ENCODE data around the gene FBXW7. TPM values are rescaled to one million over a fixed set of nuclear protein-coding genes. Genes with fewer than 3 reads are reported as not detected.
A peak's percentile ranks its signal among the peaks of the same experiment; 100 is the strongest.

Gene FBXW7
- total RNA-seq, 6 experiments from 2014 or later: 12.9 to 25.5 (median 17.6) TPM

GRCh38 chr4:152536545-152537182, 772 bp upstream of the FBXW7 start:
- peaks cover 0 to 24% (median 0%) of the 10 kb centered on the region in 4 donors for H3K4me1 ChIP-seq
- DNase-seq (no peak), ATAC-seq (peak; percentile 35 to 47 (median 38))
- intact Hi-C loops (cut with DNase I): no loop called here
- H3K4me3 ChIP-seq: peak overlapping the region; percentile 97 to 100 (median 99)
- no peaks in the 10 kb centered on the region for H3K36me3 ChIP-seq
- H3K27me3 ChIP-seq: no peaks in the 10 kb centered on the region
- under 1% methylated on average over 17 of the region's 24 CpGs for WGBS (ENCODE audit: insufficient coverage, low coverage, low lambda C conversion rate, missing lambda C conversion rate)
- H3K27ac ChIP-seq: peak overlapping the region; percentile 60 to 92 (median 88)
- H3K9me3 ChIP-seq: no peaks in the 10 kb centered on the region
- TF ChIP-seq CTCF (IDR thresholded peaks at IDR 0.05) (no peak), POLR2A (IDR thresholded peaks at IDR 0.05) (no peak)

DNA sequence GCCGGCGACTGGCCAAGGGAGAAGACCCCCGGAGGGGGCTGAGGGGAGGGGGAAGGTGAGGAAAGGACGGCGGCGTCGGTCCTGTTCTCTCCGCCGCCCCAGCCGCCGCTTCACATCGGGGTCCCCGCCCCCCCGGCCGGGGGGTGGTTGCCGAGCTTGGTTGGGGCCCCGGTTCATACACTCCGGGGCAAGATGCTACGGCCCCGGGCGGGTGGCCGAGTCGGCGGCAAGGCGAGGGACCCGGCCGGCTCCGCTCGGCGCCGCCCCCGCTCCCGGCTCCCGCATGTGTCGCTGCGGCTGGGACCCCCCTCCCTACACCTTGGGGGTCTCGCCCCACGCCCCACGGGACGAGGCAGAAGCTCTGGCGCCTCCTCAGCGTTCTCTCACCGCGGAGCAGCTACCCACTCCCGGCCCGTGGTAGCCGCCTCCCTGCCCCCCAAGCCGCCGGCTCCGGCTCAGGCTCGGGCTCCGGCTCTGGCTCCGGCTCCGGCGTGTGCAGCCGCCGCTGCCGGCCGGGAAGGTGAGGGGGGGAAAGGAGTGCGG, 461 bp downstream of the FBXW7 start:
- H3K9me3 ChIP-seq: no peaks in the 10 kb centered on the region
- H3K4me1 ChIP-seq: peaks cover 0 to 24% (median 0%) of the 10 kb centered on the region in 4 donors
- DNase-seq (peak in 2 of 3 donors; percentile 44 to 69), ATAC-seq (peak in 2 of 4 donors; percentile 17 to 24)
- H3K4me3 ChIP-seq: peak overlapping the region; percentile 97 to 100 (median 99)
- WGBS (ENCODE audit: insufficient coverage, low coverage, low lambda C conversion rate, missing lambda C conversion rate): 0% methylated on average over 6 of the region's 60 CpGs
- no peak for TF ChIP-seq CTCF (IDR thresholded peaks at IDR 0.05)
- TF ChIP-seq POLR2A (IDR thresholded peaks at IDR 0.05): no peak
- no peaks in the 10 kb centered on the region for H3K36me3 ChIP-seq
- H3K27me3 ChIP-seq: no peaks in the 10 kb centered on the region
- peak overlapping the region; percentile 75 to 92 (median 88) for H3K27ac ChIP-seq
- intact Hi-C loops (cut with DNase I): no loop called here

GRCh38 chr4:152534541-152535359, 1.1 kb downstream of the FBXW7 start:
- ATAC-seq (peak in 2 of 4 donors; percentile 4), DNase-seq (peak; percentile 56 to 77 (median 62))
- TF ChIP-seq CTCF (IDR thresholded peaks at IDR 0.05): no peak
- no peak for TF ChIP-seq POLR2A (IDR thresholded peaks at IDR 0.05)
- intact Hi-C loops (cut with DNase I): no loop called here
- no peaks in the 10 kb centered on the region for H3K27me3 ChIP-seq
- H3K4me3 ChIP-seq: peak overlapping the region; percentile 97 to 100 (median 99)
- no peaks in the 10 kb centered on the region for H3K36me3 ChIP-seq
- H3K9me3 ChIP-seq: no peaks in the 10 kb centered on the region
- peak overlapping the region in 2 of 3 donors; percentile 88 to 92 for H3K27ac ChIP-seq
- 1% methylated on average over 13 of the region's 45 CpGs for WGBS (ENCODE audit: insufficient coverage, low coverage, low lambda C conversion rate, missing lambda C conversion rate)
- H3K4me1 ChIP-seq: peaks cover 0 to 24% (median 0%) of the 10 kb centered on the region in 4 donors

DNA sequence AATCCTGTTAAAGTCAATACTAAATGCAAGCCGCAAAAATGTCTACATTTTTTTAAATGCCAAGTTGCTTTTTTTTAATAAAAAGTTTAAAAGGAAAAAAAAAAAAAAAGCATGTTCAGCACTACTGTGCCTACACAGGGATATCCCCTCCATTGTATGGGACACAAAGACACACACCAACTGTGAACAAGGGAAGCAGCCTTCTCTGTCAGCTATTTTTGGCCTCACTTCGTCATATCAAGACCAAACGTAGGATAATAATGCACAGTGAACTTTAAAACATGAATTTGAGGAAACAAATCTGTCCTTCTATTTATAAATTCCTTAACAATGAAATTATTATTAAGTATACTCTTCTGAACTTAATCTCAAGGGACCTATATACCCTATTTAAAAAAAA, 4.4 kb downstream of the FBXW7 start:
- Histone ChIP-seq H3K9me3 (no peaks in the 10 kb centered on the region), H3K36me3 (no peaks in the 10 kb centered on the region), H3K4me3 (no peak overlapping the region), H3K27me3 (no peaks in the 10 kb centered on the region), H3K27ac (no peak overlapping the region), H3K4me1 (peaks cover 0 to 16% (median 0%) of the 10 kb centered on the region in 4 donors)
- TF ChIP-seq POLR2A (IDR thresholded peaks at IDR 0.05) (no peak), CTCF (IDR thresholded peaks at IDR 0.05) (no peak)
- WGBS (ENCODE audit: insufficient coverage, low coverage, low lambda C conversion rate, missing lambda C conversion rate): 69% methylated on average over 3 of the region's 3 CpGs
- intact Hi-C loops (cut with DNase I): no loop called here
- DNase-seq: no peak
- no peak for ATAC-seq
